Neutrophil (primary cell): Measurements from ENCODE around the gene KLHL2.
A peak's percentile ranks its signal among the peaks of the same experiment; 100 is the strongest.
"Not testable (repeated sequence)": the region's sequence is repeated elsewhere in the genome, so short reads cannot be mapped to it uniquely, and the experiment has no call there.

Experiments
- H3K27ac ChIP-seq: fragments of 200-600 bp; sonication (generic); 2 replicates; pipeline ENCODE4 v1.5.1; 2016; ENCODE audit warnings: mild to moderate bottlenecking, moderate library complexity
- H3K27me3 ChIP-seq: fragments of 200-600 bp; sonication (generic); 2 replicates; pipeline ENCODE4 v1.6.0; 2016; ENCODE audit warnings: mild to moderate bottlenecking
- H3K36me3 ChIP-seq: fragments of 200-600 bp; sonication (generic); 2 replicates; pipeline ENCODE4 v1.5.1; 2017
- H3K4me1 ChIP-seq, 2 experiments: fragments of 200-600 bp in 1 of 2; sonication (generic) in 1 of 2; 1 replicate in 1 of 2; 2 replicates in 1 of 2; pipeline versions ENCODE4 v1.5.1 to v1.6.1; 2013 to 2016; ENCODE audit warnings: low read depth in 1 of 2, low read length in 1 of 2, mild to moderate bottlenecking in 1 of 2, moderate library complexity in 1 of 2; ENCODE audit not compliant: control insufficient read depth in 1 of 2, insufficient read depth in 1 of 2
- H3K4me3 ChIP-seq, 2 experiments: fragments of 200-600 bp in 1 of 2; sonication (generic) in 1 of 2; 1 replicate in 1 of 2; 2 replicates in 1 of 2; pipeline ENCODE4 v1.5.1; 2013 to 2016; ENCODE audit warnings: low read depth in 1 of 2, low read length in 1 of 2, mild to moderate bottlenecking in 1 of 2, moderate library complexity in 1 of 2
- H3K9me3 ChIP-seq: fragments of 200-600 bp; sonication (generic); 2 replicates; pipeline ENCODE4 v1.5.1; 2016
- CTCF ChIP-seq: fragments of 200-600 bp; sonication (generic); IDR thresholded peaks from 2 replicates; pipeline ENCODE4 v1.5.1; 2016; ENCODE audit warnings: antibody characterized with exemption

Gene KLHL2

GRCh38 chr4:165234766-165235165 lies 27.4 kb downstream of the KLHL2 start:
- H3K27ac ChIP-seq = no peak overlapping the region
- no peaks in the 10 kb centered on the region for H3K27me3 ChIP-seq
- H3K9me3 ChIP-seq = no peaks in the 10 kb centered on the region
- H3K4me3 ChIP-seq = no peak overlapping the region
- TF ChIP-seq CTCF = no peak
- peaks cover 24% of the 10 kb centered on the region for H3K36me3 ChIP-seq
- H3K4me1 ChIP-seq = peaks cover 16 to 20% of the 10 kb centered on the region in 2 experiments

GRCh38 chr4:165236852-165237251 lies 29.5 kb downstream of the KLHL2 start:
- not testable (repeated sequence) for H3K9me3 ChIP-seq

GRCh38 chr4:165238041-165238640 lies 30.8 kb downstream of the KLHL2 start:
- H3K27me3 ChIP-seq, H3K4me3 ChIP-seq, H3K9me3 ChIP-seq: not testable (repeated sequence)
- H3K36me3 ChIP-seq = peaks cover 24% of the 10 kb centered on the region
- peak overlapping the region; percentile 57 for H3K27ac ChIP-seq
- peaks cover 4 to 12% of the 10 kb centered on the region in 2 experiments for H3K4me1 ChIP-seq

More at GRCh38 chr4:165236852-165237251, 29.5 kb downstream of the KLHL2 start:
- not testable (repeated sequence) for H3K27me3 ChIP-seq, H3K27ac ChIP-seq, H3K4me3 ChIP-seq
- peaks cover 11 to 14% of the 10 kb centered on the region in 2 experiments for H3K4me1 ChIP-seq
- peaks cover 24% of the 10 kb centered on the region for H3K36me3 ChIP-seq

GRCh38 chr4:165240761-165241160 lies 33.4 kb downstream of the KLHL2 start:
- peaks cover 4 to 12% of the 10 kb centered on the region in 2 experiments for H3K4me1 ChIP-seq
- H3K36me3 ChIP-seq = peaks cover 20% of the 10 kb centered on the region
- not testable (repeated sequence) for H3K4me3 ChIP-seq, H3K27ac ChIP-seq, H3K27me3 ChIP-seq, H3K9me3 ChIP-seq

GRCh38 chr4:165244148-165244547 lies 36.8 kb downstream of the KLHL2 start:
- H3K27ac ChIP-seq, H3K9me3 ChIP-seq, H3K4me3 ChIP-seq, H3K27me3 ChIP-seq: not testable (repeated sequence)
- H3K36me3 ChIP-seq = peaks cover 11% of the 10 kb centered on the region
- peaks cover 25 to 31% of the 10 kb centered on the region in 2 experiments for H3K4me1 ChIP-seq

GRCh38 chr4:165244587-165245186 lies 37.3 kb downstream of the KLHL2 start:
- H3K27ac ChIP-seq, H3K9me3 ChIP-seq, H3K36me3 ChIP-seq, H3K4me3 ChIP-seq, H3K27me3 ChIP-seq: not testable (repeated sequence)
- peaks cover 30 to 36% of the 10 kb centered on the region in 2 experiments for H3K4me1 ChIP-seq

- Histone ChIP-seq H3K4me1 (peaks cover 36 to 40% of the 10 kb centered on the region in 2 experiments), H3K4me3 (peak overlapping the region; percentile 0 to 1), H3K9me3 (no peaks in the 10 kb centered on the region), H3K27ac (peak overlapping the region; percentile 77), H3K36me3 (no peaks in the 10 kb centered on the region), H3K27me3 (no peaks in the 10 kb centered on the region)
- TF ChIP-seq CTCF = no peak
Measured at GRCh38 chr4:165248102-165248501, 40.7 kb downstream of the KLHL2 start.

- H3K36me3 ChIP-seq, H3K9me3 ChIP-seq, H3K27me3 ChIP-seq: not testable (repeated sequence)
- Histone ChIP-seq H3K4me3 (peak overlapping the region; percentile 0 to 1), H3K27ac (peak overlapping the region; percentile 77), H3K4me1 (peaks cover 39 to 43% of the 10 kb centered on the region in 2 experiments)
Measured at GRCh38 chr4:165248904-165249303, 41.5 kb downstream of the KLHL2 start.

GRCh38 chr4:165254771-165255170 lies 47.4 kb downstream of the KLHL2 start:
- H3K27me3 ChIP-seq, H3K9me3 ChIP-seq, H3K36me3 ChIP-seq: not testable (repeated sequence)
- Histone ChIP-seq H3K27ac (peak overlapping the region; percentile 88), H3K4me1 (peaks cover 45 to 50% of the 10 kb centered on the region in 2 experiments), H3K4me3 (peak overlapping the region; percentile 51 to 55)

GRCh38 chr4:165255439-165255838 lies 48.1 kb downstream of the KLHL2 start:
- Histone ChIP-seq H3K4me1 (peaks cover 38 to 44% of the 10 kb centered on the region in 2 experiments), H3K27ac (peak overlapping the region; percentile 88), H3K4me3 (peak overlapping the region; percentile 51 to 55)
- H3K27me3 ChIP-seq, H3K36me3 ChIP-seq, H3K9me3 ChIP-seq: not testable (repeated sequence)

GRCh38 chr4:165256074-165256659 lies 48.8 kb downstream of the KLHL2 start:
- not testable (repeated sequence) for H3K36me3 ChIP-seq, H3K9me3 ChIP-seq, H3K27me3 ChIP-seq
- Histone ChIP-seq H3K4me3 (peak overlapping the region; percentile 51 to 55), H3K27ac (peak overlapping the region; percentile 88), H3K4me1 (peaks cover 37 to 44% of the 10 kb centered on the region in 2 experiments)
